ENCODE measurements around the gene PLA2G6. TPM values are rescaled to one million over a fixed set of nuclear protein-coding genes. Genes with fewer than 3 reads are reported as not detected.
A peak's percentile ranks its signal among the peaks of the same experiment; 100 is the strongest.

Gene PLA2G6
- total RNA-seq, 1 experiment from 2014 or later: 6.0 TPM

DNA sequence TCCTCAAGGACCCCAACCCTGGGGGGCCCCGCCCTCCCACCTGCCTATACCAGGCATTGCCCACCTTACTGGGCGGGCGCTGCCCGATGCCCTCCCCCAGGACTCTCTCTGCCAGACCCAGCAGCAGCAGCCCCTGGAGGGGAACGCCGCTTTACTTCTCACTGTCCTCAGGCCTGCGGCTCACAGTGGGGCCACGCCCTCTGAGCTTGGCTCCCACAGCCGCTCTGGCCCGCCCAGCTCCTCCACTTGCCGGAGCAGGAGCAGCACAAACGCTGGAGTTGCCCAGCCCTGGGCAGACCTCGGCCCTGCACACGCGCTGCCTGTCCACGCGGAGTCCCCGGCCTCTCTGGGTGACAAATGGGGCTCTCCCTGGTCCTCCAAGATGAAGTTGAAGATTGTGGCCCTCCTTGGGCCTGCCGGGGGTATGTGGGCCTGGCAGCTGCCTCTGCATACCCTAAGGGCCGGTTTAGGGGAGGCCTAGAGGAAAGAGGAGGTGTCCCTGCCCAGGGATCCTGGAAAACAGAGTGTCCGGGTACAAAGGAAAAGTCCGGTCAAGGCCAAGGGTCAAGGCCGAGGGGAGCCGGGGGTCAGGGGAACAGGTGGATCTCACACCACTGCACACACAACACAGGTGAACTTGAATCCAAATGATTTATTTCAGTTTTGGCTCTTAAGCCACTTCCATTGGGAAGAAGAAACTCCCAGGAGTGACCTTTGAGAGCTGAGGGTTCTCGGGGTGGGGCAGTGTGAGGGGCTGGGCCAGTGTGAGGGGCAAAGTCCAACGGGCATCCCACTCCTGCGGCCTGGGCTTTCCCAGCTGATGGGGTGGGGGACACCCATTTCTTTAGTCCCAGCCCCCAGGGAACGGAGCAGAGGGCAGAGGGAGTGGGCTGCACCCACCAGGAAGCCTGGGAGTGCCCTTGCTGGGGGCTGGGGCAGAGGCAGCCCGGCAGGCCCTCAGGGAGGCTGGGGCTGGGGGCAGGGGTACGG lies 70.5 kb downstream of the PLA2G6 start:
- Histone ChIP-seq H3K27me3 (ENCODE audit: low read length) (no peaks in the 10 kb centered on the region), H3K4me2 (ENCODE audit: low read length) (no peak overlapping the region), H3F3A (ENCODE audit: low read length, unreplicated experiment) (no peaks in the 10 kb centered on the region), H2AFZ (ENCODE audit: low read length) (no peak overlapping the region), H3K36me3 (ENCODE audit: low read depth, low read length) (no peaks in the 10 kb centered on the region), H3K27ac (ENCODE audit: low read length) (no peak overlapping the region), H4K20me1 (ENCODE audit: low read length) (no peaks in the 10 kb centered on the region), H3K9ac (ENCODE audit: low read length) (no peak overlapping the region), H3K4me3 (ENCODE audit: low read length) (no peak overlapping the region), H3K79me2 (ENCODE audit: low read length) (no peaks in the 10 kb centered on the region), H3K9me3 (ENCODE audit: low read length) (no peaks in the 10 kb centered on the region), H3K4me1 (ENCODE audit: insufficient read depth, low read length) (no peaks in the 10 kb centered on the region; the same call in 1 of the 2 replicates), H3K9me2 (replicated peaks; ENCODE audit: low read length) (no peaks in the 10 kb centered on the region)
- intact Hi-C loops (cut with micrococcal nuclease): loop anchor here (10.0 kb wide), 1 partner anchor 104 kb away; no protein-coding TSS in a partner anchor
- DNase-seq (no peak), ATAC-seq (no peak)
- ChIA-PET POLR2A (ENCODE audit: unreplicated experiment) (interaction anchor here (0.6 kb wide), 1 partner anchor 455 kb away, joined by 3 read pairs; no protein-coding TSS in a partner anchor), CTCF (interaction anchor here (0.6 kb wide), 2 partner anchors 34 to 217 kb away, joined by 3 to 4 read pairs; no protein-coding TSS in a partner anchor)
- BruUV-seq (replicated peaks): no TSS peak
- TF ChIP-seq, protein P1, sequence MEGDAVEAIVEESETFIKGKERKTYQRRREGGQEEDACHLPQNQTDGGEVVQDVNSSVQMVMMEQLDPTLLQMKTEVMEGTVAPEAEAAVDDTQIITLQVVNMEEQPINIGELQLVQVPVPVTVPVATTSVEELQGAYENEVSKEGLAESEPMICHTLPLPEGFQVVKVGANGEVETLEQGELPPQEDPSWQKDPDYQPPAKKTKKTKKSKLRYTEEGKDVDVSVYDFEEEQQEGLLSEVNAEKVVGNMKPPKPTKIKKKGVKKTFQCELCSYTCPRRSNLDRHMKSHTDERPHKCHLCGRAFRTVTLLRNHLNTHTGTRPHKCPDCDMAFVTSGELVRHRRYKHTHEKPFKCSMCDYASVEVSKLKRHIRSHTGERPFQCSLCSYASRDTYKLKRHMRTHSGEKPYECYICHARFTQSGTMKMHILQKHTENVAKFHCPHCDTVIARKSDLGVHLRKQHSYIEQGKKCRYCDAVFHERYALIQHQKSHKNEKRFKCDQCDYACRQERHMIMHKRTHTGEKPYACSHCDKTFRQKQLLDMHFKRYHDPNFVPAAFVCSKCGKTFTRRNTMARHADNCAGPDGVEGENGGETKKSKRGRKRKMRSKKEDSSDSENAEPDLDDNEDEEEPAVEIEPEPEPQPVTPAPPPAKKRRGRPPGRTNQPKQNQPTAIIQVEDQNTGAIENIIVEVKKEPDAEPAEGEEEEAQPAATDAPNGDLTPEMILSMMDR (conservative IDR thresholded peaks at IDR 0.05; ENCODE audit: low read depth, low read length): no peak
- TF ChIP-seq EZH2 (IDR thresholded peaks at IDR 0.05; ENCODE audit: low read length, unreplicated experiment) (no peak), EZH2phosphoT487 (IDR thresholded peaks at IDR 0.05; ENCODE audit: borderline replicate concordance, low read length) (no peak)

DNA sequence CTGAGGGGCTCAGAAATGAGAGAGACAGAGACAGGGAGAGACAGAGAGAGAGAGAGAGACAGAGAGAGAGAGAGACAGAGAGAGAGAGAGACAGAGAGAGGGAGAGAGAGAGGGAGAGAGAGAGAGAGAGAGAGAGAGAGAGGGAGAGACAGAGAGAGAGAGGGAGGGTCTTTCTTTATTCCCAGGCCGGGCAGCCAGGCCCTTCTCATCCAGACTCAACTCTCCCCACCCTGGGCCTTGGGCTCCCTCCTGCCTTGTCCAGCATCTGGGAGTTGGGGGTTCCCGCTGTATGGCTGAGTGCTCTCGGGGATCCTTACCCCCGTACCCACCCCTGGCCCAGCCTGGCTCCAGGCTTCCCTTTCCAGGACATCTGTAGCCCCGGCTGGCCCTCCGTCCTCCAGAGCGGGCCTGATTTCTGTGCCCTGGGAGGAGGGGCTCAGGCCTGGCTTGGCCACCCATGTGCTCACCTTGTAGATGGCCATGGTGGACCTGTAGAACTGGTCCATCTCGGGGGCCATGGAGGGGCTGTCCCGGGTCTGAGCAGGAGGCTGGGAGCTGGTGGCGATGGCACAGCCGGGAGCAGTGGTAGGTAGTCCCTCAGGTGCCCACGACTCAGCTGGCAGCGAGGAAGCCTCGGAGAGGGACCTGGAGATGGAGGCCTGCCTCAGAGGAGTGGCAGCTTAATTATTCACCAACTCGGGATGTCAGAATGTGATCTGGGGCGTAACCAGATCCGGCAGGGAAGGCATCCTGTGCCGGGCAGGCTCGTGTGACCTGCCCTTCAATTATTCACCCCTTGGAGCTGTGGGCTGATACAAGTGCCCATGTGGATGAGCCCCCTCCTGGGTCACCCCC lies 71.4 kb downstream of the PLA2G6 start, which contains the start of gene BAIAP2L2:
Gene BAIAP2L2, minus strand, starts transcription at position 677 of the 855 bp plus-strand sequence. Its CDS starts 159 bp downstream, at position 518.
- BruUV-seq (replicated peaks): no TSS peak
- Histone ChIP-seq H3K4me1 (ENCODE audit: insufficient read depth, low read length) (no peaks in the 10 kb centered on the region; the same call in 1 of the 2 replicates), H3K36me3 (ENCODE audit: low read depth, low read length) (no peaks in the 10 kb centered on the region), H3K27ac (ENCODE audit: low read length) (no peak within 1 kb of the TSS), H3K9me2 (replicated peaks; ENCODE audit: low read length) (no peaks in the 10 kb centered on the region), H2AFZ (ENCODE audit: low read length) (no peak within 1 kb of the TSS), H3K27me3 (ENCODE audit: low read length) (no peaks in the 10 kb centered on the region), H3K4me3 (ENCODE audit: low read length) (no peak within 1 kb of the TSS), H3F3A (ENCODE audit: low read length, unreplicated experiment) (no peaks in the 10 kb centered on the region), H3K4me2 (ENCODE audit: low read length) (no peak within 1 kb of the TSS), H3K79me2 (ENCODE audit: low read length) (no peaks in the 10 kb centered on the region), H3K9ac (ENCODE audit: low read length) (no peak within 1 kb of the TSS), H4K20me1 (ENCODE audit: low read length) (no peaks in the 10 kb centered on the region), H3K9me3 (ENCODE audit: low read length) (no peaks in the 10 kb centered on the region)
- intact Hi-C loops (cut with micrococcal nuclease): loop anchor here (10.0 kb wide), 1 partner anchor 105 kb away; no protein-coding TSS in a partner anchor
- POLR2A ChIA-PET (ENCODE audit: unreplicated experiment): interaction anchor here (0.6 kb wide), 1 partner anchor 456 kb away, joined by 3 read pairs; no protein-coding TSS in a partner anchor
- no peak for TF ChIP-seq EZH2phosphoT487 (IDR thresholded peaks at IDR 0.05; ENCODE audit: borderline replicate concordance, low read length)
- TF ChIP-seq EZH2 (IDR thresholded peaks at IDR 0.05; ENCODE audit: low read length, unreplicated experiment): no peak
- TF ChIP-seq, protein P1 (conservative IDR thresholded peaks at IDR 0.05; ENCODE audit: low read depth, low read length): no peak
- CTCF ChIA-PET: interaction anchor here (0.6 kb wide), 2 partner anchors 35 to 218 kb away, joined by 3 to 4 read pairs; no protein-coding TSS in a partner anchor
- DNase-seq (peak; percentile 15), ATAC-seq (0 out of 2 replicates have a peak, but pooled peaks have one; percentile 16)

Measured in PC-3 (cell line).